Measurements from ENCODE around the gene PLIN1.

DNA sequence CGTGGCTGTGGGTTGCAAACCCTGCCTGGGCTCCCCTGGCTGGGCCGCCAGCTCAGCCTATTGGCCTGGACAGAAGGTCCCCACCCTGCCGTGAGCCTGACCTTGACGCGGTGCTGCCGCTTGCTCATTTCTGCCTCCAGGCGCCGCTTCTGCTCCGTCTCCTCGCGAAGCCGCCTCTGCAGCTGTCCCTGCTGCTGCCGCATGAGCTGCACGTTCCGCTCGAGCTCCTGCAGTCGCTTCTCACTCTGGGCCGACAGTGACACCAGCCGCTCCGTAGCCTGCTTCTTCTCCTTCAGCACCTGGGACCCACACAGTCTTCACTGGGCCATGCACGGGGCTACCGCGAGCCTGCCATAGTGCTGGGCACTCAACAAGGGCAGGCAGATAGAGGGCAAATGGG is 45.6 kb downstream of the PLIN1 start:
- TF ChIP-seq, protein P1, sequence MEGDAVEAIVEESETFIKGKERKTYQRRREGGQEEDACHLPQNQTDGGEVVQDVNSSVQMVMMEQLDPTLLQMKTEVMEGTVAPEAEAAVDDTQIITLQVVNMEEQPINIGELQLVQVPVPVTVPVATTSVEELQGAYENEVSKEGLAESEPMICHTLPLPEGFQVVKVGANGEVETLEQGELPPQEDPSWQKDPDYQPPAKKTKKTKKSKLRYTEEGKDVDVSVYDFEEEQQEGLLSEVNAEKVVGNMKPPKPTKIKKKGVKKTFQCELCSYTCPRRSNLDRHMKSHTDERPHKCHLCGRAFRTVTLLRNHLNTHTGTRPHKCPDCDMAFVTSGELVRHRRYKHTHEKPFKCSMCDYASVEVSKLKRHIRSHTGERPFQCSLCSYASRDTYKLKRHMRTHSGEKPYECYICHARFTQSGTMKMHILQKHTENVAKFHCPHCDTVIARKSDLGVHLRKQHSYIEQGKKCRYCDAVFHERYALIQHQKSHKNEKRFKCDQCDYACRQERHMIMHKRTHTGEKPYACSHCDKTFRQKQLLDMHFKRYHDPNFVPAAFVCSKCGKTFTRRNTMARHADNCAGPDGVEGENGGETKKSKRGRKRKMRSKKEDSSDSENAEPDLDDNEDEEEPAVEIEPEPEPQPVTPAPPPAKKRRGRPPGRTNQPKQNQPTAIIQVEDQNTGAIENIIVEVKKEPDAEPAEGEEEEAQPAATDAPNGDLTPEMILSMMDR (conservative IDR thresholded peaks at IDR 0.05 in 1 of 2, IDR thresholded peaks at IDR 0.05 in 1 of 2; ENCODE audit: extremely low read depth in 1 of 2, insufficient read depth in 1 of 2, low read depth in 1 of 2, low read length in 2 of 2): no peak
- TF ChIP-seq EZH2 (IDR thresholded peaks at IDR 0.05; ENCODE audit: borderline replicate concordance, low read length): no peak
